Liver (tissue), 3 donors: Measurements from ENCODE around the gene ADH4.

Experiments used
- CTCF ChIP-seq: fragments of 150-350 bp; IDR thresholded peaks from 2 replicates; pipeline ENCODE4 v1.5.1; 2017; ENCODE audit warnings: improper control_type of control experiment, low read depth, low read length; ENCODE audit not compliant: missing input control
- EGR1 ChIP-seq, 2 donors: IDR thresholded peaks; 2 replicates each; pipeline ENCODE4 v1.6.1; 2016 to 2018; ENCODE audit warnings: antibody characterized with exemption in 2 of 2, low read depth in 2 of 2
- FOXA1 ChIP-seq: IDR thresholded peaks from 2 replicates; pipeline ENCODE4 v1.6.1; 2016; ENCODE audit warnings: antibody characterized with exemption
- JUND ChIP-seq, 2 donors: IDR thresholded peaks; 2 replicates each; pipeline ENCODE4 v1.6.1; 2016; ENCODE audit warnings: antibody characterized with exemption in 2 of 2
- MAX ChIP-seq: IDR thresholded peaks from 2 replicates; pipeline ENCODE4 v1.6.1; 2016; ENCODE audit warnings: antibody characterized with exemption
- RAD21 ChIP-seq, 2 donors: IDR thresholded peaks; 2 replicates each; pipeline ENCODE4 v1.6.1; 2016; ENCODE audit warnings: antibody characterized with exemption in 2 of 2, mild to moderate bottlenecking in 2 of 2
- REST ChIP-seq: IDR thresholded peaks from 2 replicates; pipeline ENCODE4 v1.6.1; 2016; ENCODE audit warnings: antibody characterized with exemption, mild to moderate bottlenecking
- TAF1 ChIP-seq: conservative IDR thresholded peaks from 2 replicates; pipeline ENCODE4 v1.6.1; 2016; ENCODE audit warnings: antibody characterized with exemption, mild to moderate bottlenecking
- YY1 ChIP-seq: IDR thresholded peaks from 2 replicates; pipeline ENCODE4 v1.6.1; 2016; ENCODE audit warnings: antibody characterized with exemption, mild to moderate bottlenecking
- donor health status: healthy.
- donor health status: healthy.

GRCh38 chr4:99088023-99088449 is 56.1 kb downstream of the ADH4 start:
- no peak for TF ChIP-seq CTCF
- TF ChIP-seq YY1, result no peak
- TF ChIP-seq RAD21 (IDR thresholded peaks at IDR 0.05), result no peak
- TF ChIP-seq REST, result no peak
- TF ChIP-seq MAX, result no peak
- peak in 1 of 2 donors; percentile 42 for TF ChIP-seq JUND (IDR thresholded peaks at IDR 0.05)
- no peak for TF ChIP-seq EGR1 (IDR thresholded peaks at IDR 0.05; ENCODE audit: low read depth in 2 of 2)
- TF ChIP-seq TAF1, result no peak
- no peak for TF ChIP-seq FOXA1
